Thyroid gland (tissue), 4 donors: ENCODE results near the gene GCC2. TPM values are rescaled to one million over a fixed set of nuclear protein-coding genes. Genes with fewer than 3 reads are reported as not detected.
"Not testable (repeated sequence)": the region's sequence is repeated elsewhere in the genome, so short reads cannot be mapped to it uniquely, and the experiment has no call there.

Experiments used
- DNase-seq, 2 donors: peaks; one replicate each; pipeline ENCODE4 v3.0.0-alpha.2; 2019
- H3K27ac ChIP-seq, 3 donors: fragments of 200-600 bp; sonication (generic); 1 replicate in 2 of 3; 2 replicates in 1 of 3; pipeline ENCODE4 v1.5.1; 2016 to 2019; ENCODE audit warnings: mild to moderate bottlenecking in 1 of 3, moderate library complexity in 1 of 3
- H3K27me3 ChIP-seq: fragments of 200-600 bp; sonication (generic); one replicate; pipeline ENCODE4 v1.5.1; 2019
- H3K36me3 ChIP-seq, 2 donors: fragments of 200-600 bp; sonication (generic); one replicate each; pipeline ENCODE4 v1.5.1; 2016 to 2019
- H3K4me1 ChIP-seq, 2 donors: fragments of 200-600 bp; sonication (generic); one replicate each; pipeline ENCODE4 v1.5.1; 2017 to 2019
- H3K4me3 ChIP-seq, 3 donors: fragments of 200-600 bp; sonication (generic); replicated peaks in 1 of 3; 1 replicate in 2 of 3; 2 replicates in 1 of 3; pipeline ENCODE4 v1.5.1; 2016; ENCODE audit warnings: mild to moderate bottlenecking in 1 of 3
- H3K9me3 ChIP-seq: fragments of 200-600 bp; sonication (generic); one replicate; pipeline ENCODE4 v1.5.1; 2017
- POLR2A ChIP-seq, 2 donors: fragments of 450-650 bp; IDR thresholded peaks; one replicate each; pipeline ENCODE4 v1.6.1; 2017; ENCODE audit warnings: antibody characterized with exemption in 2 of 2, mild to moderate bottlenecking in 2 of 2, moderate library complexity in 1 of 2
- WGBS, 2 donors: methylation state at CpG; one replicate each; pipeline ENCODE4 v1.1.5; 2017; 5-methylcytosine and 5-hydroxymethylcytosine counted together
- intact Hi-C: fragments of 100-400 bp; cut with DNase I; formaldehyde crosslinking; loops from one replicate; pipeline ENCODE4 v1.15.1; 2023
- total RNA-seq, 4 donors: library from RNA; depleted of rRNA; stranded (reverse); fragments of >200 nt; gene quantifications; one replicate each; pipeline ENCODE4 v1.2.3, GENCODE V29; 2016
- TF ChIP-seq, protein P1 (sequence below), 6 experiments: fragments of 200-600 bp in 3 of 6; fragments of 450-650 bp in 3 of 6; sonication (generic) in 3 of 6; IDR thresholded peaks; one replicate each; pipeline ENCODE4 v1.5.1; 2016 to 2019; ENCODE audit warnings: antibody characterized with exemption in 6 of 6, mild to moderate bottlenecking in 2 of 6, inconsistent platforms in 1 of 6, moderate library complexity in 1 of 6

GCC2 gene
- total RNA-seq, 4 donors from 2014 or later: 41.4 to 59.4 (median 54.0) TPM

DNA sequence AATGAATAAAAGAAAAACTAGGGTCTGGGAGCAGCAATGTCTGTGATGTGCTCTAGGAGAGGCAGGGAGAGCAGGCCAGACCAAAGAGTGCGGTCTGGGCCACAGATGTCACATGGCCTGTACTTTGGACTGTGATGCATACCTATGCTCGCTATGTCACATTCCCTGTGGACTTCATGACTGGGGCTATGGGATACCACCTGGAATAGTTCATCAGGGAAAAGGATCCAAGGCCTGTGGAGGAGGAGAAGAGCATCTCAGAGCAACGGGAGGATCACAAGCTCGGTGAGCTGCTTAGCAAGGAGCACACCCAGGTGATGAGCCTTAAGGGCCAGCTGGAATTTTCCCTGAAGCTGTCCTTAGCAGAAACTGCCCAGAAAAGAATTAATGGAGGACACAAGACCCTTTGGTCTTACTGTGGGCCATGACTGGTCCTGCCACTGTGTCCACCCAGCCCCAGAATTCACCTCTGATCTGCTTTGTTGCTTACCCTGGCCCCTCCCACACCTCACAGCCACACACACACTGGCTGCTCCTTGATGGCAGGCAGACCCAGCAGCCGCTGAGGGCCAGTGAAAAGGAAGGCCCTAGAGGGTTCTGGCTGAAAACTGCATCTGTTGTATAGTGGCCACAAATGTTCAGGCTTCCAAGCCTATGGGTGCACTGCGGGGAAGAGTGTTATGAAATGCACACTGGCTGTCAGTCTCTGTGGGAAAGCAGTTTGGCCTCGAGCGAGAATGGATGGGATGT, 25.3 kb upstream of the GCC2 start:
- H3K9me3 ChIP-seq: no peaks in the 10 kb centered on the region
- DNase-seq: no peak
- intact Hi-C loops: no loop called here

DNA sequence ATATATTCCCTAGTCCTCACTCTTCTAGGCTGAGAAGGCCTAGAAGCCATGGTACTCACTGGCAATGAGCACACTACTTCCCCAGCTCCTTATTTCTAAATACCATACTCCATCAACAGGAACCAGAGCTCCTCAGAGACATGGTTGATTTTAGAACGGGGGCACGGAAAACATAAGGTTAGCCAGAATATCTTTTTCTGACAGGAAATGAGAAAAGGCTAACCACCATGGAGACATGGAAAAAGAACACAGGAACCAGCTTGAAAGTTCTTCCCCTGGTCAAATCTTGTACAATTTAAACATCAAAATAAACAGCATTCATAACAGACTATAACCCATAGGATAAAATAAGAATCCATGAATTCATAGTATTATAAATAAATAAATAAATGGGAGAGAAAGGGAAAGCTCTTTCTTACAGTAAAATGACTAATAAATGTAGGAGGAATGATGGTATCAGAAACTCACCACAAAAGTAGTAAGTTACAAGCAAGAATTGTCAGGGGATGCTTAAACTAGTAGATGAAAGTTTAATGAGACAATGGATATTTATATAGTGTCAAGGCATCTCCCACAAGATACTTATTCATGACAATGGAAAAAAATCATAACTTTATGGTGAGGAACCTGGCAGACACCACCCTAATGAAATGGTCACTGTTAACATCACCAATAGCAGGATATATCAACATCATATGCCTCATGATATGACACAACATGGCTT, 20.6 kb upstream of the GCC2 start:
- no peaks in the 10 kb centered on the region for H3K27me3 ChIP-seq
- WGBS, 2 donors: 69% methylated on average over 2 of the region's 2 CpGs
- intact Hi-C loops: no loop called here
- no peak overlapping the region for H3K4me3 ChIP-seq
- no peaks in the 10 kb centered on the region for H3K36me3 ChIP-seq
- no peaks in the 10 kb centered on the region for H3K9me3 ChIP-seq
- TF ChIP-seq, protein P1, sequence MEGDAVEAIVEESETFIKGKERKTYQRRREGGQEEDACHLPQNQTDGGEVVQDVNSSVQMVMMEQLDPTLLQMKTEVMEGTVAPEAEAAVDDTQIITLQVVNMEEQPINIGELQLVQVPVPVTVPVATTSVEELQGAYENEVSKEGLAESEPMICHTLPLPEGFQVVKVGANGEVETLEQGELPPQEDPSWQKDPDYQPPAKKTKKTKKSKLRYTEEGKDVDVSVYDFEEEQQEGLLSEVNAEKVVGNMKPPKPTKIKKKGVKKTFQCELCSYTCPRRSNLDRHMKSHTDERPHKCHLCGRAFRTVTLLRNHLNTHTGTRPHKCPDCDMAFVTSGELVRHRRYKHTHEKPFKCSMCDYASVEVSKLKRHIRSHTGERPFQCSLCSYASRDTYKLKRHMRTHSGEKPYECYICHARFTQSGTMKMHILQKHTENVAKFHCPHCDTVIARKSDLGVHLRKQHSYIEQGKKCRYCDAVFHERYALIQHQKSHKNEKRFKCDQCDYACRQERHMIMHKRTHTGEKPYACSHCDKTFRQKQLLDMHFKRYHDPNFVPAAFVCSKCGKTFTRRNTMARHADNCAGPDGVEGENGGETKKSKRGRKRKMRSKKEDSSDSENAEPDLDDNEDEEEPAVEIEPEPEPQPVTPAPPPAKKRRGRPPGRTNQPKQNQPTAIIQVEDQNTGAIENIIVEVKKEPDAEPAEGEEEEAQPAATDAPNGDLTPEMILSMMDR (IDR thresholded peaks at IDR 0.05): no peak
- TF ChIP-seq POLR2A (IDR thresholded peaks at IDR 0.05): no peak
- no peaks in the 10 kb centered on the region for H3K4me1 ChIP-seq
- DNase-seq: no peak
- H3K27ac ChIP-seq: no peak overlapping the region

More for the DNA sequence above, 25.3 kb upstream of the GCC2 start:
- H3K4me1 ChIP-seq: no peaks in the 10 kb centered on the region
- TF ChIP-seq, protein P1 (IDR thresholded peaks at IDR 0.05): no peak
- no peak for TF ChIP-seq POLR2A (IDR thresholded peaks at IDR 0.05)
- H3K36me3 ChIP-seq: no peaks in the 10 kb centered on the region
- H3K27ac ChIP-seq: no peak overlapping the region
- no peaks in the 10 kb centered on the region for H3K27me3 ChIP-seq
- no peak overlapping the region for H3K4me3 ChIP-seq
- 87 to 95% methylated on average over 8 of the region's 8 CpGs for WGBS, 2 donors

DNA sequence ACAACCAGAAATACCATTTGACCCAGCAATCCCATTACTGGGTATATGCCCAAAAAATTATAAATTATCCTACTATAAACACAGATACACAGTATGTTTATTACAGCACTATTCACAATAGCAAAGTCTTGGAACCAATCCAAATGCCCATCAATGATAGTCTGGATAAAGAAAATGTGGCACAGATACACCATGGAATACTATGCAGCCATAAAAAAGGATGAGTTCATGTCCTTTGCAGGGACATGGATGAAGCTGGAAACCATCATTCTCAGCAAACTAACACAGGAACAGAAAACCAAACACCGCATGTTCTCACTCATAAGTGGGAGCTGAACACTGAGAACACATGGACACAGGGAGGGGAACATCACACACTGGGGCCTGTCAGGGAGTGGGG, 13.4 kb upstream of the GCC2 start:
- WGBS, 2 donors: 94 to 100% methylated on average over 1 of the region's 1 CpG
- H3K27me3 ChIP-seq, H3K4me1 ChIP-seq, H3K27ac ChIP-seq, H3K36me3 ChIP-seq, H3K9me3 ChIP-seq, H3K4me3 ChIP-seq, intact Hi-C loops, DNase-seq: not testable (repeated sequence)

DNA sequence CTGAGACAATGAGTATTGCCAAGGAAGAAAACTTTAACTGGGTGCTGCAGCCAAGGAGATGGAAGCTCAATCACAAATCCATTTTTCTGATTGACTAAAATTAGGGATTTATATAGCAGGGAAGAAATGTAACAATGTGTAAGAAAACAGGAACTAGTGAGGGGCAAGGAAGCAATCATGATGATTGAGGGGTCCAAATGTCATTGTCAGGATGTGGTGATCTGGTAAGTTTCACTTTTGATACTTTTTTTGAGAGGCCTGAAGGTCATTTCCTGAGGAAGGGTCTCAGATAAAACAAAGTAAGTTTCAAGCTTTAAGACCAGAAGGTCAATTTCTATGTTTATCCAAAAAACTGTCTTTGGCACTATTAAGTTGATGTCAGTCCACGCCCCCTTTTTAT, 12.0 kb upstream of the GCC2 start:
- intact Hi-C loops: no loop called here
- Histone ChIP-seq H3K9me3 (no peaks in the 10 kb centered on the region), H3K36me3 (no peaks in the 10 kb centered on the region), H3K27me3 (no peaks in the 10 kb centered on the region), H3K4me1 (no peaks in the 10 kb centered on the region), H3K27ac (no peak overlapping the region), H3K4me3 (no peak overlapping the region)
- DNase-seq: no peak
- no peak for TF ChIP-seq POLR2A (IDR thresholded peaks at IDR 0.05)
- TF ChIP-seq, protein P1 (IDR thresholded peaks at IDR 0.05): no peak
- 76 to 82% methylated on average over 1 of the region's 1 CpG for WGBS, 2 donors

DNA sequence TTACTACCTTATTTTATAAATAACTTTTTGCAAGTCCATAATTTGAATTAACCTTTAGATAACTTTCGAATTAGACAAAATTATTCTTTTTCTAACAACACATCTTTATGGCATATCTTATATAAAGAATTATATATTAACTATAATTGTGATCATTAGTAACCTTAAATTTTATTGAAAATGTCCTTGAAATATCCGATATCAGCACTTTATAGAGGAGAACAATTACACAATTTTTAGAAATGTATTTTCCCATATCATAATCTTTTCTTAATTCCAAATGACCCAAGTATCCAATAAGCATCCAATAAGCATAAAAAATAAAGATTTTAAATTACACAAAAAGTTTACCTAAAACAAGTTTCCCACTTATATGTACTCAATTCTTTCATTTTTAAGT, 7.3 kb upstream of the GCC2 start:
- DNase-seq: no peak
- intact Hi-C loops: loop anchor here (10.0 kb wide), 1 partner anchor 143 kb away; no protein-coding TSS in a partner anchor
- no peaks in the 10 kb centered on the region for H3K9me3 ChIP-seq
- no peaks in the 10 kb centered on the region for H3K36me3 ChIP-seq
- TF ChIP-seq, protein P1 (IDR thresholded peaks at IDR 0.05): no peak
- no peak for TF ChIP-seq POLR2A (IDR thresholded peaks at IDR 0.05)
- no peak overlapping the region for H3K4me3 ChIP-seq
- H3K4me1 ChIP-seq: no peaks in the 10 kb centered on the region
- H3K27me3 ChIP-seq: no peaks in the 10 kb centered on the region
- 91% methylated on average over 2 of the region's 2 CpGs for WGBS, 2 donors
- H3K27ac ChIP-seq: no peak overlapping the region
